ENCODE results near the gene FBXO40.

The FBXO40 gene

DNA sequence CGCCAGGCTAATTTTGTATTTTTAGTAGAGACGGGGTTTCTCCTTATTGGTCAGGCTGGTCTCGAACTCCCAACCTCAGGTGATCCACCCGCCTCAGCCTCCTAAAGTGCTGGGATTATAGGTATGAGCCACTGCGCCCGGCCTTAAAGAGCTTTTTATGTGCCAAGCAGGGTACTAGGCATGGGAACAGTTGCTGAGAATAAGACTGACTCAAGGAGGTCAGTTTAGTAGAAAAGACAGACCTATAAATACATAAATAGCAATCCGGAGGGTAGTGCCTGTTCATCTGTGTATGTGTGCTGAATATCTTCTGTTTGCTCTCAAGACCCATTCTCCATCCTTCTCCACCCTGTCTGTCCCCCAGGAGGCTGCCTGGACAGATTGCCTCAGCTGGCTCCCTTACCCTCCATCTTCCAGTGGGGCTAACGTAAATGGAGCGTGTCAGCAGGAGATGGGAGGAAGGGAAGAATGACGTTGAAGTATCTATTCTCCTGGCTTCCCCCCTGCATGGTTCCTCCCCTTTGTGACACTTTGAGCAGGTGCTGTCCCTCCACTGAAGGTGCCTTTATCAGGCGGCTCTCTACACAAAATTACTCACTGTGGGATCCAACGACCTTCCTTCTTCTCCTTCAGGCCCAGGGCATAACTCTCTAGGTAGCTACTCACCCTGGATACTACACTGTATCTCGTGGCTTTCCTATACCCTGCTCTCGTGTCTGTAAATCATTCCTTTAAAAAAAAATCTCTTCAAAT is 31.1 kb downstream of the FBXO40 start:
- DNase-seq = no peak

DNA sequence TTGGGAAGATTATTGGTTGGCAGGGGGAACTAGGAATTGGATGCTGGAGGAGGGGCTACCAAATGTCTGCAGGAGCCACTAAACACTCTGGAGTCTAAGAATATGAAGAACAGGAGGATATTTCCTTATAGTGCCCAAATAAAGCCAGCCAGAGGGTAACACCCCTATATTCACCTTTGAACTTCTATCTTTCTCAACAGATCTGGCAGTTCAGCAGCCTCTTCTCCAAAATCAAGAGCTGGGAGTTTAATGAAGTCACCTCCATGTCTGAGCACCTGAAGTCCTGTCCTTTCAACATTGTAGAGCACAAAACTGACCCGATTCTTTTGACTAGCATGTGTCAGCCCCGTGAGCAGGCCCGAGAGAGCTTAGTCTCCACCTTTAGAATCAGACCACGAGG is 33.3 kb downstream of the FBXO40 start:
- DNase-seq = no peak

DNA sequence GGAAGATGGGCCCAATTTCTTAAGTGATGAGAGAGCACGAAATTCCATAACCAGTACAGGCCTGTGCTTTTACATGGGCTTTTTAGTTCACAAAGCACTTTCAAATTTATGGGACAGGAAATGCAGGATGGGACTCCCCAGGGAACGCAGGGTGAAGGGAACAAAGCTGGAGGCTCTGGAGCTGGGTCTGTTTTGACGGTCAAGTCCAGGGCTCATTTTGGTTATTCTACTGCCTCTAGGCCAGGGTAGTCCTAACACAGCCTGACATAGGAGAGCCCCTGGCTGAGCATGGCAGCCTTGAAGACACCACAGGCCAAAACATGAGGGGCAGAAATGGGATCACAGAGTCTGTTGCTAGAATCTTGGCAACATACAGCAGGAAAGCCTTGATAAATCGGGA is 34.0 kb downstream of the FBXO40 start:
- no peak for DNase-seq

DNA sequence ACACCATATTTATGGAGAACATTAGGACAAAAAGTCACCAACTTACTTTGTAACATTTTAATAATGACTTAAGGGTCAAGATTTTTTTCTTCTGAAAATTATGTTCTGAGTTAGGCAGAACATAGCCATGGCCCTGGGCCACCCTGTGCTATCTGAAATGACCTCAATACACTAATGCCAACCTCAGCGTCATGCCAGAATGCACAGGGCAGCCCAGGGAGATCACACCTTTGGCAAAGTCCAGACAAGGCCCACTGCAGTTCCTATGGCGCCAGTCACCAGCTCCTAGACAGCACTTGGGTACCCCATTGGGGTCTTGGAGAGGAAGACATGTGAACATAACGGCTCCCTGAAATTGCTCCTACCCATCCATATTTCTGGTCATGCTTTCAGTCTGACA is 34.4 kb downstream of the FBXO40 start:
- DNase-seq = no peak

DNA sequence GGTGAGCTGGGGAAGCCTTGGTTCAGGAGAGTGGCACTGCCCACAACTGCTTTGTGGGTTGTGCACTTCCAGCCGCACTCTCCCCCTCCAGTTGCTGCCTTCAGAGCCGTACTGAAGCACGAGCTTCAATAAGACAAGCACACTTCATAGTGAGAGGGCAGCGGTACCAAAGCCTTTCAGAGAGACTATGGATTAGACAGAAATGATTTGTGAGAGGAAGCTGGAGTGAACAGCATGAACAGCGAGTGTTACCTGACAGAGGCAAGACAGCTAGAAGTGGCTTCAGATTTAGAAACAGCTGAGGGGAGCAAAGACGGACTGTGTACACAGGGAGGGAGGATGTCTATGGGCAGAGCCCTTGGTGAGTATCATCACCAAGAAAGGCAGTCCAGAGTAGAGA is 36.4 kb downstream of the FBXO40 start:
- no peak for DNase-seq

DNA sequence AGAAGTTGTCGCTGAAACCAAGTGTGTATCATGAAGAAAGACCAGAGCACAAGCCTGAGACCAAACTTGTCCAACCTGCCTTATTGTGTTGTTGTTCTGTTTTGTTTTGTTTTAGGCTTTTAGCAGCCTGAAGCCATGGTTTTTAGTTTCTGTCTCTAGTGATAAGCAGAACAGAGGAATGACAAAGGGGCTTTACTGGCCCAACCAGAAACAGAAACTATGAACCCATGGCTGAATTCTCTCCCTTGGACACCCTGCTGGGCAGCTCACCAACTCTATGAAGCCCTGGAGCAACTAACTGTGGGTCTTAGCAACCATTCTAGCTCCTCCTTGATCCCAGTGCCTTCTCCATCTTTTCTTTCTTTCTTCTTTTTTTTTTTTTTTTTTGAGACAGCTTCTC is 37.2 kb downstream of the FBXO40 start:
- no peak for DNase-seq

DNA sequence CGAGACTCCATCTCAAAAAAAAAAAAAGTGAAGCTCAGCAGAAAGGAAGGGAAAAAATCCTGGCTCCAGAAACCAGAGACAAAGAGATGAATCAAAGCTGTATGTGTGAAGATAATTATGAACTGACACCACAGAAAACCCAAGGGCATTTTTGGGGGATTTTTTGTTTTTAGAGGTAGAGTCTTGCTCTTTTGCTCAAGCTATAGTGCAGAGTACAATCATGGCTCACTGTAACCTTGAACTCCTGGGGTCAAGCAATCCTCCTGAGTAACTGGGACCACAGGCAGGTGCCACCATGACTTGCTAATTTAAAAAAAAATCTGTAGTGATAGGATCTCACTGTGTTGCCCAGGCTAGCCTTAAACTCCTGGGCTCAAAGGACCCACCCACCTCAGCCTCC is 44.7 kb downstream of the FBXO40 start:
- no peak for DNase-seq

DNA sequence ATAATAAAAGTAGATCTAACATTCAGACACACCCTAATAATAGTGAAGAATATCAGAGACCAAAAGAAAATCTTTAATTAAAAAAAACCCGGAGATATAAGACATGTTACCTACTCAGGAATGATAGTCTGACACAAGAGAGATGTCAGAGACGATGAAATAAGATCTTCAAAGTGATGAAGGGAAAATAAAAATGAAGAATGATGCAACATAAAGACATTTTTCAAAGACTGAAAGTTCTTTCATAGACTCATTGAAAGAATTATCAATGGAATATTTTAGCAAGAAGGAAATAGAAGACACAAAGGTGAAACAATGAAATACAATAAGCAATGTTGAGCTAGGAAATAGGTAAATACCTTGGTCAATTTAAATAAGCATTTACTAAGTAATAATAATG is 47.9 kb downstream of the FBXO40 start:
- no peak for DNase-seq

DNA sequence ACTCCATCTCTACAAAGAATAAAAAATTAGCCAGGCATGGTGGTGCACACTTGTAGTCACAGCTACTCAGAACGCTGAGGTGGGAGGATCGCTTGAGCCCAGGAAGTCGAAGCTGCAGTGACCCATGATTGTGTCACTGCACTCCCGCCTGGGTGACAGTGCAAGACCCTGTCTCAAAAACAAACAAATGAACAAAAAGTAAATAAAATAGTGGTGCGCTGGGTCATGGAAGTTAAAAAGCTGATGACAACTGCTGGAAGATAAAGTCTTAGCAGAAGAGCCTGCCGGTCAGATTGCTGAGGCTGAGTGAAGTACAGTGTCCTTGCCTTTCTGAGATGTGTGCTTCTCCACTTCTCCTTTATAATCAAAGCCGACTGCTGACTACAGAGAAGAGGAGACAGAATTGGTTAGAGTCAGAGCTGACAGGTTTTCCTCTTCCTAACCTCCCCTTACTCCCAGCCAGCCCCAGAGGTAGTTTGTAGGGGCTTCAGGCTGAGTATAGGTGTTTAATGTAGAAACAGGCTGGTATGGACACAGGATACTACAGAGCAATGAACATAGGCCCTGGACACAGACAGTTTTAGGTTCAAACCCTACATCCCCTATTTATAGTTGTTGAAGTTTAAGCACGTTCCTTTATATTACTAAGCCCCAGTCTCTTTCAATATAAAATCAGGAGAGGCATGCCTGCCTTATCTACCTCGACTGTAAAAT is 49.6 kb downstream of the FBXO40 start:
- no peak for DNase-seq

DNA sequence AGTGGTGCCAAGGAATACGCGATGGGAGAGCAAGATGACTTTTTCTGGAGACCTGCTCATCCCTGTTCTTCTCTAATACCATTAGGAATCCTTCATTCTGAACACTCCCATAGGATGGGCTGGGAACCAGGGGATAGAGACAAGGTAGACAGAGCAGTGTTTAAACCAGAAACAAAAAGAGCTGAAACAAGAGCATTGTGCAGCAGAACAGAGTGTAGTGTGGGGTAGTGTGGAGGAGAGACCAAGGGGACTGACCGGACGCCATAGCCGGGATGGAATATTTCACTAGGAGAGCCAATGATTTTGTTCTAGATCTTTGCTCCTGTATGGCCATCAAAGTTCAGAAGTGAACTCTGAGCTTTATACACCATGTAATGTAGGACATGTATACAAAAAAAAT is 51.9 kb downstream of the FBXO40 start:
- no peak for DNase-seq

DNA sequence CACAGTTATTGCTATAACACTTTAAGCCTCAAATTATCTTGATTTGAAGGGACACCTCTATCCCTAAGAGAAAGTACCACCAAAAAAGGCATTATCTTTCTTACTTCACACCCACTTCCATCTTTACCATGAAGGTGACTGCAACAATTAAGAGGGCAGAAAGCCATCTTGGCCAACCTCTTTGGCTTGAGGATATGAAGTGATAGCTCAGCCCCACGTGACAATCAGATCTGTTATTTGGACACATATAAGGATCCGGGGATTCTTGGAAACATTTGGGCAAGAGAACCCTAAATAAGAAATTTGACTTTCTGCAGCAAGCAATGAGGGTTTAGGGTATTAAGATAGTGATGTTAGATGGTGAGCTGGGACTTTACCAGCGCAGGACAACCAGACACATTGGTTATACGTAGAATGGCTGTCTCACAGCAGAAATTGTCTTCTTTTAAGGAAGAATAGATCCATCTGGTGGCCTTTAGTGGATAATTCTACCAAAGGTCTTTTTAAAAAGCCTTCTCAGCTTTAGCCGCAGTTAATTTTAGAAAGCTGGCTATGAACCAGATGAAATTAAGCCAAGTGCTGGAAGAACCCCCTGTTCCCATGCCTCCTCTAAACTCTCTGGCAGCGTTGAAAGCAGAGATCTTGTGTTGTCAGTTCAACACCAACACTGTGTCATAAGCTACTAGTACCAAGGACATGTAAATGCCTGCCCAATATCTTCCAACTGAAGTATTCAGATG is 55.2 kb downstream of the FBXO40 start:
- no peak for DNase-seq

DNA sequence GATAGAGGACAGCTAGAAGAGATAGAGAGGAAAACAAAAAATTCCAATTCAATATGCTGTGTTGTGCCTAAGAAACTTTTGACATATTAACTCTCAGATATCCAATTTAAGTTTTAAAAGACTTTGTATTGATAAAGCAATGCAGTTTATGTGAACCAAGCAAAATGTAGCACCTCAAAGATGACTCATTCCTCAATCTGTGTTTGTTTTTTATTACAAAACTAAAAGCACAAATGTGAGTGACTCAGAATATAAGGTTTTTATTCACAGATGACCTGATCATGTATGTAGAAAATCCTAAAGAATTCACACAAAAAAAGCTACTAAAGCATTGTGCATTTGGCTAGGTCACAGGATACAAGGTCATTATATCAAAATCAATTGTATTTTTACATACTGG is 56.5 kb downstream of the FBXO40 start:
- DNase-seq = no peak

DNA sequence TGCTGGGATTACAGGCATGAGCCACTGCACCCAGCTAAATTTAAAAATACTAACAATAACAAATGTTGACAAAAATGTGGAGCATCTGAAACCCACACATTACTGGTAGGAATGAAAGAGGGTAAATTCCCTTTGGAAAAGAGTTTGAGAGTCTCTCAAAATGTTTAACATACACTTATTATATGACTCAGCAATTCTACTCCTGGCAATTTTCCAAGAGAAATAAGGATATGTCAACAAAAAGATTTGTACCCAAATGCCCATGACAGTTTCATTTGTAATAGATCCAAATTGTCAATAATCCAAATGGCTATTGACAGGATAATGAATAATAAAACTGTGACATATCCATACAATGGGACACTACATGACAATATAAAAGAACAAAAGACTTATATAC is 58.5 kb downstream of the FBXO40 start:
- DNase-seq = no peak

DNA sequence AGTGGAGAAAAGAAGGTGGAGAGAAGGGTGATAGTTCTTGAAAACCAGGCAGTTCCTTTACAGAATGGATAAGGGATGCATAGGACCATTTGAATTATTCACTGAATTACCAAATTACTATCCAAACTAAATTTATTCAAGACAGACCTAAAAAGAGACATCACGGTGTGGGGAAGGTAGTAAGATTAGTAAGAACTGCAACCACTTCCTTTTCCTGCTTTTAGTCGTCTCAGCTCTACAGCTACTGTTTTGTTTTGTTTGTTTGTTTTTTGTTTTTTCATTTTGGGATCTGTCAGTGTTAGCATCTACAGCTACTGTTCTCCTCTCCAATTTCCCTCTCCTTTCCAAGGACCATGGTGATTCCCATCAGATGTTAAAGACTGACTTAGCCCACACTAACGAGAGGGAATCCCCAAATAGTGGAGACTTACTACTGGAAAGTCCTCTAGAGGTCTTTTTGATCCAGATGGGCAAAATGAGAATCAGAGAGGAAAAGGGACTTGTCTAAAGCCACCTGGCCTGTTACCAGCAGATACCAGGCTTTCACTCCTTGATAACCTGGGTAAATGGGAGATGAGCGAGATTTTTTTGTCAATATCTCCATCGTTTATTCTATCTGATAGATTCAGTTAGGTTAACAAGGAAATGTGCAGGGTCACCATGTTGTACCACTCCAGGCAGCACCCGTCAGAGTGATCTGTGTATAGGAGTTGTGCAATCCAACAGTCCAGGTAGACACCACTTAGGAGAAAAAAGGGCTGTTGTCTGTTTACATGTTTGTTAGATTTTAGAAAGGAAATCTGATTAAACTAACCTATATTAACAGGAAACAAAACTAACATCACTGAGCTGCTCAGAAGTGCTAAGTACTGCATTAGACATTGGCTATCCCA is 61.6 kb downstream of the FBXO40 start:
- no peak for DNase-seq

DNA sequence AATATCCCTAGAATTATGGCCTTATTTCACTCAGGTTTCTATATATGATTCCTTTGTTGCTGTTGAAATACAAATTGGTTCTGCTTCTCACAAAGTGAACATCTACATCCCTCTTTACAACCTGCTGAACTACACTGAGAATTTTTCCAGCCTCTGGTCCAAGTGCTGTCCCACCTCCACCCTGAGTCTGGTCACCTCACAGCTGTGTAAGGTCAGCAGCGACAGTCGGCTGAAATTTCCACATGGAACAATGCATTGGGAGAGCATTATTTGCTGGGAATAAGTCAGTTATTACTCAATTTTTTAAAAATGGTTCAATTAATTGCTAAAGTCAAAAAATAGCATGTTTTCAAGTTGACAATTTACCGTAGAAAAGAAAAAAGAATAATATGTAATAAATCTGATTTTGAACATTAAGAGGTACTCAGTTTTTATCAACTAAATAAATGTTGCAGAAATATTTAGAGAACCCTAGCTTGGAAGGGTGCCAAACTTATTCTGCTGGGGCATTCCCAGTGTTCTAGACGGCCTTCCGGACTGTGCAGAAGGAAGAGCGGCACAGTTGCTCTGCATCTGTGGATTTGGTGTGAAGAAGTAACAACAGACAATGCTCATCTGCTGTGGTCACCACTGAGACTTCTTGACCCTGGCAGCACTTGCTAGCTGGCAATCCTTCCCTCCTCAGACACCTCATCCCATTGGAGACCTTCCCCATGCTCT is 65.7 kb downstream of the FBXO40 start:
- DNase-seq = no peak

DNA sequence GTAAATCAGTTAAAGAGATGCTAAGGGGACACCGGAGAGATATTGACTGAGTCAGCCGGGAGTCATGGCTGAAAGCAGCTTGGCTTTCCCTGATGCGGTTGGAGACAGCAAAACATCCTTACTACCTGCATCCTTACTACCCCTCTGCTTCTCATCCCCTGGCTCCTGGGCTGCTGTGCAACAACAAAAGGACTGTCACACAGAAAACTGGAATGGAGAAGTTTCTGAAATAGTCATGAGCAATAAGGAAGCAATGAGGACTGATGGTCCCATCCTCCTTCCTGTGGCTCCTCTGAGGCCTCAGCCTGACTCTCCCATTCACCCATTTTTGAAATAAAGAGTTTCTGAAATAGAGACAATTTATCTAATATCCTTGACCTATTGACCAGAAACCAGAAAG is 66.4 kb downstream of the FBXO40 start:
- no peak for DNase-seq

DNA sequence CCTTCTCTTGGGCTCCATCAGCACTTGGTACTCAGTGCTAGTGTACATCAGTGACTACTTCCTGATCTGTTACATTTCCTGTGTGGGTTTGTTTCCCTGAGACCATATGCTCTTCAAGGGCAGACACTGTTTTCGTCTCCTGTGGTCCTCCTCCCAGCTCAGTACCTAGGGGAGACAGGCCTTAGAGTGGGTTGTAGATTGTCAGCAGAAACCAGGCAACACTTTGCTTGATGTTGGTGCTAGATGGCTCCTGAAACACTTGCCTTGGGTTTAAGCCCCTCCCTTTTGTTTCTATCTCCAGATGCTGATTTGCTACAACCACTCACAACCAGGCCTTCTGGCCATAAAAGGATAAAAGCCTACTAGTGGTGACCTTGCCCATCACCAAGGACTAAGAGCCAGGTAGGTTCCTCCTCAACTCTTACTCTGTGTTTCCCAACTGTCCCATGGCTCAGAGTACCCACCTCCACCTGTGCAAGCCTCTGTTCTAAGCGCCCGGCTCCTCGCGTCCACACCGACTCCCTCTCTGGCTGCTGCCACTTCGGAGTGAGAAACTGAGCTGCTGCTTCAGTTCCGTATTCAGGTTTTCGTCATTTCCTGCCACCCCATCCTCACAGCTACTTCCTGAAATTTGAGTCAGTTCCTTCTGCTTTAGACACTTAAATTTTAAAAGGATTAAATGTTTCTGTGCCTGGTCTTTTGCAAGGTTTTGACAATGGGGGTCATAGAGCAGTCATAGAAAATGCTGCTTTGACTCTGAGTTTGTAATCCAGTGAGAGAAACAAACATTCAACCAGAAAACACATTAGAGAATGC is 67.4 kb downstream of the FBXO40 start, which contains the start of gene HCLS1:
TSS of gene HCLS1 (minus strand) at position 548 of the 816 bp plus-strand sequence. CDS start 2,556 bp downstream, outside the sequence.
- no peak for DNase-seq

DNA sequence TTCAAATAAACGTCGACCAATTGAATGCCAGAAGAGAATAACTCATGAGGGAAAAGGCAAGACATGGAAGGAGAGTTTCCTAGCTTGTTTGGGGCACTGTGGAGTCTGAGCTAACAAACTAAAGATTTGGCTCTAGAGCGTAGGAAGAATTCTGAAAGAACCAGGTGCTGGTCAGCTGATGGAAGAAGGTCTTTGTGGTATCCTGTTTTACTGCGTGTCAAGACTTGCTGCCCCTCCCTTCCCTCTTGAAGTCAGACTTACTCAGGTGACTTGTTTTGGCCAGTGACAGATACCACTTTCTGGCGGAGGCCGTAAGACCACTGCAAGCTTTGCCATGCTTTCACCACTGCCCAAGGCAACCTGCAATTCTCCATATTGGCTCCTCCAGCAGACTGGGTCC is 68.2 kb downstream of the FBXO40 start:
- DNase-seq = no peak

DNA sequence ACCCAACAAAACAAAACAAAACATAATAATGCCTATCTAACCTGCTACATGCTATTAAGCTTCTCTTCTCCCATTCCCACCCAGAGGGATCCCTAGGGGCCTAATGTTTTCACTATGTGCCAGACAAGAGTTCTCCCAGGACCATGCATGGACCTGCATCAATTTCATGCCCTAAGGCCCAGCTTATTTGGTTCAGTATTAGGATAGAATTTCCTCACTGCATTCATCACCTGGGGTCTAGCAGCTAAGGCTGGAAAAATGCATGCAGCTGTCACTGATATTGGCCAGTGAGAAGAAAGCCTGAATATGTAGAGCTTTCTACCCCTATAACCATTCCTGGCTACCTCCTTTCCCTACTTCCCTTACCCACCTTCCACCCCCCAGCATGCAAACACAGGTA is 69.6 kb downstream of the FBXO40 start:
- DNase-seq = no peak

DNA sequence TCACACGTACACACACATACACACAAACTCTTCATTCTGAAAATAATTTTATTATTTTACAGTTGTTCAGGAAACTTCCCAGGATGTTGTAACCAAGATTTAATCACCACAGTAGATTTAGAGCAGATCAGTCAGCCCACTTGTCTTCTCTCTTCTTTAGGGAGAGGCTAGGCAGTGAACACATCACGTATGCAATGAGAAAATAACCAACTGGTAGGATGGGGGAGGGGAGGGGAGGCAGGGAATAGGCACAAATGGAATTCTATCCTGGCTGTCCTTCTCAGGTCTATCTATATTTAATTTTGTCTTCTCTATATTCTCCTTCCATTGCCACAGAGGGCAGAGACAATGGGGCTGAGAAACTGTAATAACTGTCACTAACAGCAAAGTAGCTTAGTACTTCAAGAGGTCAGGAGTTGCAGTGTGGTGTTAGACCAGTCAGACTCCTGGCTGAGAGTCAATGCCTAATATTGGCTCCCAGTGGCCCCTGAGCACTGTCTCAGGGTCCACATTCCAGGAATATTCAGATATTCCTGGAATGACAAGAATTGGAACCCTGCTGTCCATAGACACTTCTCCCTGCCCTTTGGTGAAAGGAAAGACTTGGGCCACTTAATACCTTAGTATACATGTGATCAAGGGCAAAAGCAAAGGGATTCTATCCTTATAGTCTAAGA is 70.1 kb downstream of the FBXO40 start:
- DNase-seq = no peak

DNA sequence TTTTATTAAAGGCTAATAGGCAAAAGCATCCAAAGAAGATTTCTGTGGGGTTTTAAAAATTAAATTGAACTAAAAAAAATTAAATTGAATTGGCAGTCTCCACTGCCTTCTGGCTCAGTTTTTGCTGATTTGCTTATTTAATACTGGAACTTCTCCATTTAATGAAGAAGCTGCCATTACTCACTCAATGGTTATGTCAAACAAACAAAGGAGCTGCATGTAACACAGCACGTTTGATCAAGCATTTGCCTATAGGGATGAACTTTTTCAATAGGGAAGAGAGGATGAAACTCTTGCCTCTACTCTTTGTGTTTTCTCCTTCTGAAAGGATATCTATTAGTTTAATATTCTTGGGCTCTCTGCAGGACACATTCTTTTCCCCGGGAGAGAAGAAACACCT is 72.3 kb downstream of the FBXO40 start:
- no peak for DNase-seq

All from GOT3 (cell line).